ENCODE results near the gene ARL6IP5.

GRCh38 chr3:69110941-69111546 is 26.3 kb downstream of the ARL6IP5 start:
- TF ChIP-seq POLR2A (IDR thresholded peaks at IDR 0.05): no peak
- TF ChIP-seq CTCF (IDR thresholded peaks at IDR 0.05): no peak

Data from thyroid gland (tissue), 4 donors.